MM.1S (cell line): Measurements from ENCODE around the gene TCEANC.

ENCODE experiments used
- EZH2 ChIP-seq: fragments of 300-600 bp; sonication (generic); optimal IDR thresholded peaks from 2 replicates; pipeline ENCODE3; 2017; ENCODE audit warnings: low read depth, mild to moderate bottlenecking, antibody characterized with exemption, low read length, mixed read lengths
- TF ChIP-seq, protein P1 (sequence below): fragments of 300-600 bp; sonication (generic); IDR thresholded peaks from 2 replicates; pipeline ENCODE4 v1.5.1; 2016; ENCODE audit warnings: antibody characterized with exemption, low read length, mixed read lengths

DNA sequence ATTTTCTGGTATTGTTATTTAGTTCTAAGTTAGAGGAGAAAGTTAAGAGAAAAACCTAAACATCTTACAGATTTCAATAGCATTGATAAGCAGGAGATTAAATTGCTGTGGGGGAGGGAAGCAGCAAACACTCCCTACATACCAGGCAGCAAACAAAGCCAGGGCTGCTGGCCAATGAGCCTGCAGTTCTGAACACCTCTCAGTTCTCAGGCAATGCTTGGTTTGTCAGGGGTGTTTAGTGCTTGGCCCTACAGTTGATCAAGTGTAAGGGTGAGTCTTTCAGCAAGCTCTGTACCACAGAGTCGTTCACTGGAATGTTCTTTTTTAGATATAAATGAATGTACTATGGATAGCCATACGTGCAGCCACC, 45.0 kb upstream of the TCEANC start:
- TF ChIP-seq, protein P1, sequence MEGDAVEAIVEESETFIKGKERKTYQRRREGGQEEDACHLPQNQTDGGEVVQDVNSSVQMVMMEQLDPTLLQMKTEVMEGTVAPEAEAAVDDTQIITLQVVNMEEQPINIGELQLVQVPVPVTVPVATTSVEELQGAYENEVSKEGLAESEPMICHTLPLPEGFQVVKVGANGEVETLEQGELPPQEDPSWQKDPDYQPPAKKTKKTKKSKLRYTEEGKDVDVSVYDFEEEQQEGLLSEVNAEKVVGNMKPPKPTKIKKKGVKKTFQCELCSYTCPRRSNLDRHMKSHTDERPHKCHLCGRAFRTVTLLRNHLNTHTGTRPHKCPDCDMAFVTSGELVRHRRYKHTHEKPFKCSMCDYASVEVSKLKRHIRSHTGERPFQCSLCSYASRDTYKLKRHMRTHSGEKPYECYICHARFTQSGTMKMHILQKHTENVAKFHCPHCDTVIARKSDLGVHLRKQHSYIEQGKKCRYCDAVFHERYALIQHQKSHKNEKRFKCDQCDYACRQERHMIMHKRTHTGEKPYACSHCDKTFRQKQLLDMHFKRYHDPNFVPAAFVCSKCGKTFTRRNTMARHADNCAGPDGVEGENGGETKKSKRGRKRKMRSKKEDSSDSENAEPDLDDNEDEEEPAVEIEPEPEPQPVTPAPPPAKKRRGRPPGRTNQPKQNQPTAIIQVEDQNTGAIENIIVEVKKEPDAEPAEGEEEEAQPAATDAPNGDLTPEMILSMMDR = no peak
- no peak for TF ChIP-seq EZH2
